Measurements from ENCODE around the gene KDM4C.

The KDM4C gene

DNA sequence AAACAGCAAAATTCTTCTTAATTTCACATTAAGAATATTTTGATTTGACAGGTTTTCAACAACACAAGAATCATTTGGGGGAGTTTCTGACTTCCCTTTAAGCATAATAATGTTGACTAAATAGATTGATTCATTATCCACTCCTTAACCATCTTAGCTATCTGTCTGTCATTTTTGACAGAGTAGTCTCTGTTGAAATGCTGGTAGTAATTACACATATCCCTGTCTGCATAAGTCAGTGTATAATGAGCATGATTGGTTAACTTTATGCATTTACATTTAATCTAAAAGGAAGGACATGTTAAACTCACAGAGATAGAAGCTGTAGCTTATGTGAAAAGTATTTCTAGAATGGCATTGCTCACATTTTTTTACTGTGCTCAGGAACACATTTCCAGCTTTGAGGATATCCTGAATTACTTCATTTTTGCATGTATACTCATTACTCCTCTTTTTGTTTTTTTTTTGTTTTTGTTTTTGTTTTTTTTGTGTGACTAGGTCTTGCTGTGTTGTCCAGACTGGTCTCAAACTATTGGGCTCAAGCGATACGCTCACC, 385.9 kb downstream of the KDM4C start:
- no peak for DNase-seq (ENCODE audit: low read depth)

DNA sequence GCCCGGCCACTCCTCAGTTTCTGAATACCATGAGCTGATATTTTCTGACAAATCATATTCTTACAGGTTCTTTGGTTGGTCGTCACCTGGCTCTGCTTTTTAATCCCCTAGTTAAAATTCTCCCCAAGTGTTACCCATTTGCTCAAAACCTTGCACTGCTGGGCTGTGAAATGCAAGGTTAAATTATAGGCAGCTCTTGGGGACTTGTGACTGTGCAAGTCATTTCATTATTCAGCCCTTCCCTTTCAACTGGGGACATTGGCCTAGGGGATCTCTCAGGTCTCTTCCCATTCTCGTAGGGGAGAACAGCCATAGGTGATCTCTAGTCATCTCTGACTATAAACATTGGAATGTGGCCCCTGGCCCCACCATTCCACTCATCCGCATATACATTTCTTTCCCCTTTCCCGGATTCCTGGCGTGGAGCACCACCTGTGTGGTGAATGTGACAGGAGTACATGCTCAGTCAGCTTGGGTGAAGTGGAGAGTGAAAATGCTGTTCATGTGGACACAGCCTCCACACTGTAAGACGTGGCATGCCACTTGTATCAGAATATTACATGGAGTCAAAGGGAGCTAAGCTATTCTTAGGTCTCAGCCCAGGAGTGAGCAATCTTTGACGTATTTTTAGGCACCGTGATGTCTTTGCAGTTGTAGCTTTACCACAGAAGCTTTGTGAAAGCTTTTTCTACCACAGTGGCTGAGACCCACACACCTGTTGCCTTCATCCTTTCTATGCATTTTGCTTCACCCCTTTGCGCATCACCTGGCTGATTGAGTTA, 386.7 kb downstream of the KDM4C start:
- no peak for DNase-seq (ENCODE audit: low read depth)

DNA sequence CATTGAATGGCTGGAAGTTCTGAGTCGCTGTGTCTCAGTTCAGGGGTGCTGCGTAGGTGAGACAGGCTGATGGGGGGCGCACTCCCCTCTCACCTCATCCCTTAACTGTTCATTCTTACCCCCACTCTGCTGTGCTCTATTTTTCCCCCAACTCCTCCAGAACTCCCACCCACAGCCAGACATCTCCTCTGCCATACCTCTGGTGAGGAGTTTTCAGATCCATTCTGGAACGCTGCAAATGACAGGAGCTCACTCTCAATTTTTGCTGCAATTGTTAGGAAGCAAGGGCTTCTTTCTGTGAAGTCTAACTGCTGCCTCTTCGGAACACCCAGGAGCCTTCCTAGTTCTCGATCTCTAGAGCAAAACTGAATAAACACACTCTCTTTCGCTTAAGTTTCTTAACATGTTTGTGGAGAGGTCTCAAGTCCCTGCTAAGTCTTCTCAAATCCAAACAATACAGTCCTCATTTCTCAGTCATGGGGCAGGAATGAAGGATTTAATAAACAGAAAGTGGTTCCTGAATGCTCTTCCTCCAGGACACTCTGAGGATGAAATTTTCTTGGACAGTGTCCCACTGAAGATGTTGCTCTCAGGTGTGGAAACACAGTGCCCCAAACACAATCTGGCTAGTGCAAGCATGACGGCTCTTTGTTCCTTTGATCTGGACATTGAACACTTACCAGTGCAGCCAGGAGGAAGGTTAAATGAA, 387.7 kb downstream of the KDM4C start:
- DNase-seq (ENCODE audit: low read depth), result no peak

DNA sequence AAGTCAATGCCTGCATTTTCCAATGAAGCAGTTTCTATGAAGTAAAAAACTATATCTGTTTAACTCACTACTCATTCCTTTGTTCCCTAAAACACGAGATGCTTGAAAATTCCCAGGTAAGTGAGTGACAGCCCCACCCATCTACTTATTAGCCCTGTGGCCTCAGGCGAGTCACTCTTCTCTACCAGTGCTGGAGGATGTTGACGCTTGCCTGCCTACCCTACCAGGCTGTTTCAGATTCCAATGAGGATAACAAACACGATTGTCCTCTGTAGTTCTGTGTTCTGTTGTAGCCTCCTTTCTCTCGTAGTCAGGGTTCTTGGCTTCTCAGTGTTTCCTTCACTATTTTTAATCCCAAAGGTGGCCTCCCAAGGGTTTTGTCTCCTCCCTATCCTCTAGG, 388.8 kb downstream of the KDM4C start:
- DNase-seq (ENCODE audit: low read depth), result no peak

DNA sequence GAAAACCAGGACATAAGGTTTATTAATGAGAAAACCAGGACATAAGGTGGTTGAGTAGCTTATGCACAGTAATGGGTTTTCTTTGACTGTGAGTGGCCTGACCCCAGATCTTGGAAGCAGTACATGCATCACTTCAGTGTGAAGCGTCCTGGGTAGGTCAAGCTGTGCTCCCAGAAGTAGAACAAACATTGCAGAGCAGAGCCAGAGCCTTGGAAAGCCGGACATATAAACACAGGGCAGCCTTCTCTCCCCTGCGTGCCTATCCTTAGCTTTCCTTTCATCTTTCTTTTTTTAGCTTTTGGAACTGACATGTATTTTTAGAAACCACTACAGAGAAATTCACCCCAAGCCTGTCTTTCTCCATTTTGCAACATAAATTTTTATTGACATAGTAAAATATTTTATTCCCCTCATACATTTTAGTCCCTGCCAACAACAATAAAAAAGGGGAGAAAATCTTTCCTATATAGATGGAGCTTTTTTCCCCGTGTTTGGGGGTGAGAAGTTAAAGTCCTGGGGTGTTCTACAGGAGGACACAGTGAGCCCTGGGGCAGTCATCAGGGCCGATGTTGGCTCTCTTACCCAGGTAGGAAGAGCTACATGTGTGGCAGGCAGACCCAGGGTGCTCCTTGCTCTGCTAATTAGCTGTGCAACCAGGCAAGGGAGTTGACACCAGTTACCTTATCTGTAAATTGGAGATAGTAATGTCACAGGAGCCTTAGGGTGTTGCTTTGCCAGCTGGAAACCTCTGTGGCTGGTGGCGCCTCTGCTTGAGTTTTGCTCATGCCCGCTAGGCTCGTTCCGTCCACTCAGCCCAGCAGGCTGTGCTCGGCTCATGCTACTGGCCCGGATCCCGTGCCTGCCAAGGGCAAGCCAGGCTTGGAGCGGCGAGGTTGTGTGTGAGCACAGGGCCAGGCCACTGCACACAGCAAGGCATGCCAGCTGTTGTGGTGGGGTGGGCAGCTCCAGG, 389.6 kb downstream of the KDM4C start:
- no peak for DNase-seq (ENCODE audit: low read depth)

DNA sequence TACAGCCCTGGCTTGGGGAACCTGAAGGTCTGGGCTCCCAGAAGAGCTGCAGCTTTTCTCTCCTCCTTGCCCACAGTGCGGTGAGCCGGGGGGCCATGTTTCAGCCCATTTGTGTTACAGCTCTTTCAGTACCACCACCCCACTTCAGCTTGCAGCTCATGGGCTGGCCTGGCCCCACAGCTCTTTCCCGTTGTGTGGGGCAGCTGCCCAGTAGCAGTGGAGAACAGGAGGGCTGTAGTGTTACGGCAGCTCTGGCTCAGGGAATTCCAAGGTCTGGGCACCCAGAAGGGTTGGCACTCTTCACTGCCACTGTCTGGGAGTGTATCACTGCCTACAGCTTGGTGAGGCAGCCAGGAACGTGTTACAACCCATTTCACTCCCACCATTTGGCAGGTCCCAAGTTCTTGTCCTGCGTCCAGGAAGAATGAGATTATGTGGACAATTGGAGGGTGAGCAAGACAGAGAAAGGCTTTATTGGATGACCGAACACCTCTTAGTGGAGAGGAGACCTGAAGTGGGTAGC, 390.5 kb downstream of the KDM4C start:
- DNase-seq (ENCODE audit: low read depth), result no peak

DNA sequence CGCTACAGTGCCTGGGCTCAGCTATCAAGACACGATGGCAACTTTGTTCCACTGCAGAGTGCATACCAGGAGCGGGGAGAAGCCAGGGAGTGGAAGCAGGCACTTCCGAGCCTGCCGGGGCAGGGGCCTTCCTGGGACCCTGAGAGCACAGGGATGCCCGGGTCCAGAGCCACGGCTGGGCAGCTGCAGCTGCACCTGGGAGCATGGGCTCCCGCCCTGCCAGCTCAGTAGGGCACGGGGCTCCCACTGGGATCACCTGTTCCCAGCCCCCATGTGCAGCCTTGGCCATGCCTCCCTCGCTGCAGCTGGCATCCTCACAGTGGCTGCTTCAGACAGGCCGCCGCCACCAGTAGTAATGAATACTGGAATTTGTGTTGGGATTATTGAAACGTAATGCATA, 391.5 kb downstream of the KDM4C start:
- DNase-seq (ENCODE audit: low read depth), result no peak

DNA sequence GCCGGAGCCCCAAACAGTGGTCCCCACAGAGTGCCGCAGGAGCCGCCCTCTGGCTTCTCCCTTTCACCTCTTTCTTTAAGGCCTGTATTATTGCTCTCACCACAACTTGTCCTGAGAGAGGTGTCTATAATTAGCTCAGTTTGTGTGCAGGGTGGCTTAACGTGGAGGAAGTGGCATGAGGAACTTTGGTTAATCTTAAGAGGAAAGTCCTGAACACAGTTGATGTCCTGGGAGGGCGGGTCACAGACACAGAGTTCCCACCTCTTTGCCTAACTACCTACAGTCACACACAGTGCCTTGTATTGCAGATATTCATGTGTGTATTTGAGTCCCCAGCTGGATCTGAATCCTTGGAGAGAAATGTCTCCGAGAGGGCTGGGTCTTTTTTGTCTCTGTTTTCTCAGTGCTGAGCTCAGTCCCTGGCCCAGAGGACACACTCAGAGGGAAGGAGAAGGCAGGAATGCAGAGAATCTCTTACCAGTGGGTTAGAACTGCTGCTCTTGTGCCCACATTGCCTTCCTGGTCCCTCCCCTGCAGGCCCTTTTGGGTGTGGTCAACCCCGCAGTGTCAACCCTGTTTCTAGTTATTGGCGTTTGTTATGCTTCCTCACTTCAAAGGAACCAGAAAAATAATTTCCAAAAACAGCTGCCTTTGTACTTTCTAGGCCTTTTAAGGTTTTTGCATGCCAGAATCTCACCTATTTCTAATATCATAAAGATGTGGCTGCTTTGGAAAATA, 392.5 kb downstream of the KDM4C start:
- no peak for DNase-seq (ENCODE audit: low read depth)

DNA sequence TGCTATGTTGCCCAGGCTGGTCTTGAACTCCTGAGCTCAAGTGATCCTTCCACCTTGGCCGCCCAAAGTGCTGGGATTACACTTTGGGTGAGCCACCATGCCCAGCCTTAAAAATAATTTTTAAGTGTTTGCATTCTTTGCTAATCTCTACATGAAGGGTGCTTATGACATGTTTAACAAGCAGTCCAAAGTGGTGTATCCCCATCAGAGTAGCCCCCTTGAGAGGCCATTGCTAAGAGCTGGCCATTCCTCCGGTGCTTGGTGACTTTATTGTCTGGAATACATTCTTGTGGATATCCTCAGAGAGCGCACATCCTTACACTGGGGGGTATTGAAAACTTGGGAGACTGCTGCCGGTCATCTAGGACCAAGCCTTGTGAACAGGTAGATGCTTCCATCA, 395.4 kb downstream of the KDM4C start:
- no peak for DNase-seq (ENCODE audit: low read depth)

DNA sequence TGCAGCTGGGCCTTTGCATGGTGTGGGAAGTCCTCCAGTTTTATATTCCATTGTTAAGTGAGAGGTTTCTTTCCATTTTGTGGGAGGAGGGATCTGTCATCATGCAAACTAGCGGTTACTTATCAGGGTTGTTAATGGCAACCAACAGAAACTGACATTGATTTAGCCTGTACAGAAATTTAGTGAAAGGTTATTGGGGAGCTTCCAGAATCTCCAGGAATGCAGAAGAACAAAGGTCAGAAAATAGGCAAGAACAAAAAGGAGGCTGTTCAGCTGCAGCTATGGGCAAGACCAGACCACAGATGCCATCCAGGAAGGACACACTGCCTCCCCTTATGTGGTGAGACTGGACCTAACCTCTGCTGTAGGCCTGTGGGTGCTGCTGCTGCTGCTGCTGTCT, 395.8 kb downstream of the KDM4C start:
- no peak for DNase-seq (ENCODE audit: low read depth)

DNA sequence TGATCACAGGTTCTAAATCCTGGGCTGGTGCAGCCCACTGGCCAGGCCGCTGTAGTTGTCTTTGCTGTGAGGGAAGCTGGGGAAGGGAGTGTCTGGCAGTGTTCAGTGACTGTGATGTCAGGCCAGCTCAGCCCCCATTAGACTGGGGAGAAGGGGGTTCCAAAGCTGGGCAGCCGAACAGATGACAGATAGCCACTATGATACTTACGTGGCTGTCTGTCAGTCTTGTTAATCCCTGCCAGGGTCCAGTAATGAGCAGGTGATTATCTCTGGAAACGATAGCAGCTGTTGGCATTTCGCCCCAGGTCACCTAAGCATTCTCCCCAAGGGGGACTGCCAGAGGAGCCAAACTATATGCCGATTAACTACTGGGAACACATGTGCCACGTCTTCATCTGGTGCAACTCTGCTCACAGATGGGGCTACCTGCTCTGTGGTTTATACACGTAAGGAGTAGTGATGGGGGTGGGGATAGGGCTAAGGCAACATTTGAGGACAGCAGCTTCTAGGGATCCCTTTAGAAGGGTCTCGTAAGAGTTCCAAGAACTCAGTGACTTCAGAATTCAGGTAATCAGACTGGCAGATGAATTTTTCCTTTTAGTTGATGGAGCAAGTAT, 396.3 kb downstream of the KDM4C start:
- no peak for DNase-seq (ENCODE audit: low read depth)

DNA sequence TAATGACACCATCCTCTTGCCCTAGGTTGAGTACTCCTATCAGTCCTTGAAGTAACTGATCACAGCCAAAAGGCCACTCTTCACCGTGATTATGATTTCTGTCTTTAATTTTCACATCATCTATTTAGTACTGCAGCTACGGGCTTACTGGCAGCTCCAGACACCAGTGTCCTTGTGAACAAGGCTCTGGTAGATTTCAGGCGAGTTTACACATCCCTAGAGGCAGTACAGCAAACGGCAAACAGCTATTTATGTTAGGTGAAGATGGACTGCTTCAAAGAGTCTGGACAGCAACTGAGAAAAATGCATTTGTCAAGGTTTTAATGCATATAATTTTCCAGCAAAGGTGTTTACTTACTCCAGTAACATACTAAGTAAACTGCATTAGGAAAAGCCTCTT, 396.9 kb downstream of the KDM4C start:
- no peak for DNase-seq (ENCODE audit: low read depth)

DNA sequence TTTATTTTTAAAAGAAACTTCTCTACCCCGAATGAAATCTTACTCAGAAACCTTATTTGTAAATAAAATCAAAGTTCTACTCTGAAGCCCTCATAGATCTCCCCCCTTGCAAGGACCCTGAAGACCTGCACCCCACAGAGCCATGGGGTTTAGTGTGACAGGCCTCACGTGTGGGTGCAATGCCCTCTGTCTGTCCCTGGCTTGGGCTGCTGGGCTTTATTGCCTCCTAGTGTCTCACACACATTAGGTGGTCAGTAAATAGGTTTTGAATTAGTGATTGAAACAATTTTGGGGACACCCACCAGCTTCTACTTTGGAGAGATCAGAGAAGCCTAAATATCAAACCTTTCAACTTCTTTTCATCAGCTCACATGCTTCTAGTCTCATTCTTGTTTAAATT, 403.7 kb downstream of the KDM4C start:
- no peak for DNase-seq (ENCODE audit: low read depth)

DNA sequence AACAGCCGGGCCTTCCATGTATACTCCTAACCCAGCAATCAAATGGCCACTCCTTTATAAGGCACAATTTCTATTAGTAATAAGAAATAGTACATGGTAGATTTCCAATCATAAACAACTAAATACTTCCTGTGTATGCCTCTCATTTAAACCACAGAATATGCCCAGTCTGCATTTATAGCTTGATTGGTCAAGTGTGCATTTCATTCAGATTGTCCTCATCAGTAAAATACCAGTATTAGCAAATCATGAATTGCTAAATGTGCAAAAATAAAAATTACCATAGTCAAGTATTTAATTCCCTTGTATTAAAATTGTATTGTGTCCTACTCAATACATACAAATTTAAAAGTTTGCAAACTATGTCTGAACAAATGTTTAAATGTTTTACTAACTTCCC, 406.2 kb downstream of the KDM4C start:
- DNase-seq (ENCODE audit: low read depth), result no peak

DNA sequence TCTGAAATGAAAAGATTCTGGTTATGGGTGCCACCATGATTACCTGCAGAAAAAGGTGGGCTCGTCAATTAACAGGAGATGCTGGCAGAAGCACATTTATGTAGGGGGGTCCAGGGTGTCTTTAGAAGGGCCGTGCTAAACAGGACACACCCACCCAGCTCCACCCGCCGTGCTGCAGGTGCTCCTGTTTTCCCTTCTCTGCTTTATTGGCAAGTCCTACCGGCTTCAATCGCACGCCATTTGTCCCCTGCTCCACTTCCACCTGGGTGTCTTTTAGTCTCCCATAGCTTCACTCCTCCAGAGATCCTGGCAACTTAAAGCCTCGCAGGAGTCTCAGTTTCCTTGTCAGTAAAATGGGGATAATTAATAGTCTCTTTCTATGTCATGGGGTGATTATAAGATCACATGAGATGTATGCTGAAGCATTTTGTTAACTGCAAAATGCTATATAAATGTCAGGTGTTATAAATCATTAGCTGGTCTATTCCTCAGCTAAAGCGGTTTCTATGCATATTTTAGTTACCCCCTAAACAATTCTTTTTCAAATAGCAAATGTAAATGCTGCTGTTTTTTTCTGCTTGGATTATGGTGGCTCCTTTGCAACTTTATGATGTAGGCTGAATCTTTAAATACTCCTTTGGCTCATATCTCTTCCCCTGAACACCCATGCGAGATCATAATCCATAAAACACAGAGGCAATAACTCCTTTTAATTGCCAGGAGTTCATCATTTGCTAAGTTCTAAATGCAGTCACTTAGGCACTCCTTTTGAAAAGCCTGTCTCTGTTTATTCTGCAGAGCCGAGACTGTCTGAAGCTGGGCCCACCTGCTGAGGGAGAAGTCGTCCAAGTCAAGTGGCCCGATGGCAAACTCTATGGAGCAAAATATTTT, 406.9 kb downstream of the KDM4C start:
- no peak for DNase-seq (ENCODE audit: low read depth)

DNA sequence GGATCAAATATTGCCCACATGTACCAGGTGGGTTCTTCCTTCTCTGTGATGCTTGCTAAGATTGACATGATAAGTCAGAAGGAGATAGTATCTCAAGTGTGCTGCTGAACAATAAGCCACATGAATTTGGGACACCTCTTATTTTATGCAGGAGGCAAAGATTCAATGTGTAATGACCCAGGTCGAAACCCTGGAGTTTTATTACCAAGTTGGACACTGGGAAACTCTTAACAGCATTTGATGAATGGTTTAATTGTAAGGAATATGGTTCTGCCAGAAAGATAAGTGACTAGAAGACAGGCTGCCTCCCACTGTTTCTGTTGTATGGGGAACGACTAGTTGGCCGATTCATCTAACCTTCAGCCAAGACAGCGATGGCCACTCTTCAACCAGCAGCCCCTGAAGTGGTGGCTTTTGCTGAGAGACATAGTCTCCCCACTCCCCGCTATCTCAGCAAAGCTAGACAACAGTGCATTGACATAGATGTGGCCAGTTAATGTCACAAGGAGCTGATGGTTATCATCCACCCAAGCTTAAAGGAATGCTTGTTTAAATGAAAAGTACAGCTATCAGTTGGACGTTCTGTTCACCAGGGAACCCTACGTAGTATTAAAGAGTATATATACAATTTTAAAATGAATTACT, 407.7 kb downstream of the KDM4C start:
- DNase-seq (ENCODE audit: low read depth), result no peak

DNA sequence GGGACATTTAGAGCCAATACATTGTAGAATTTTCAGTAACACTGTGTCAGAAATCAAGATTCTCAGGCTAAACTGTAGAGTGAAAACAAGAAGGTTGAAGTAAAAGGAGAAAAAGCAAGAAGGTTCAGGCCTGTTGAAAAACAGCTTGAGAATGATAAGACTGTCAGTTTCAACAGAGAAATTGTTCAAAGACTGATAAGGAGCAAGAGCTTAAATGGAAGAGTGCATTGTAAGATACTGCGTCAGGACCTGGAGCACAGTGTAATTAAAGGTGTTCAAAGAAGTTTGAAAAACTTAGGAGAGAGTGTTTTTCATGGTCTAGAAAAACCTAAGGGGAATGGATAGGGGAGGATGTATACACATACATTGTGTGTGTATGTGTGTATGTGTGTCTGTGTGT, 408.3 kb downstream of the KDM4C start:
- no peak for DNase-seq (ENCODE audit: low read depth)

DNA sequence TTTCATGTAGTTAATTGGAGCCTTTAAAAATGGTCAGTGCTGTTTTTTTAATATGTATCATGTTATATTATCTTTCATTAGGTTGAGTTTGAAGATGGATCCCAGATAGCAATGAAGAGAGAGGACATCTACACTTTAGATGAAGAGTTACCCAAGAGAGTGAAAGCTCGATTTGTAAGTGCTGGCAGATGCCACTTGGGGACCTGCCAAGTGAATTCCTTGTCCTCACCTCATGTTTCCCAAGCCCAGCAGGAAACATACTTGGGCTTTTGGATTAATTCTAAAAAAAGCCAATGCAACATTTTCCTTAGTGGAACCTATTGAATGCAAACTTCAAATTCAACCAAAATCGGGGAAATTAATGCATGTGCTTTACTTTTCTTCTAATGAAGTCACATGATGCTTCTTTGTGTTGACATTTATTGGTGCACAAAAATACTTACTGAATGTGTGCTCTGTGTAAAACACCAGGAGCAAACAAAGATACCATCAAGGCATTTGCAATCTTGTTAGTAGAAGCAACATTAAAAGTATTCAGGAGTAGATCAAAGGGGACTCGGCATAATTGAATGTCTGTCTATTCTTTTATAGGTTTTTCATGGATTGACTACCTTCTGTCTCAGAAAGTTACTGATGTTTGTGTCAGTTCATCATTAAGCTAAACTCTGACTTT, 412.1 kb downstream of the KDM4C start:
- DNase-seq (ENCODE audit: low read depth), result no peak

Data from stimulated activated CD8-positive, alpha-beta memory T cell treated with anti-CD3 and anti-CD28 coated beads, Interleukin-15, amount 100 ng/mL, for 1 hour (primary cell).